Measurements from ENCODE around the gene CSNK1G3.
"Not testable (repeated sequence)": the region's sequence is repeated elsewhere in the genome, so short reads cannot be mapped to it uniquely, and the experiment has no call there.

CSNK1G3 gene

DNA sequence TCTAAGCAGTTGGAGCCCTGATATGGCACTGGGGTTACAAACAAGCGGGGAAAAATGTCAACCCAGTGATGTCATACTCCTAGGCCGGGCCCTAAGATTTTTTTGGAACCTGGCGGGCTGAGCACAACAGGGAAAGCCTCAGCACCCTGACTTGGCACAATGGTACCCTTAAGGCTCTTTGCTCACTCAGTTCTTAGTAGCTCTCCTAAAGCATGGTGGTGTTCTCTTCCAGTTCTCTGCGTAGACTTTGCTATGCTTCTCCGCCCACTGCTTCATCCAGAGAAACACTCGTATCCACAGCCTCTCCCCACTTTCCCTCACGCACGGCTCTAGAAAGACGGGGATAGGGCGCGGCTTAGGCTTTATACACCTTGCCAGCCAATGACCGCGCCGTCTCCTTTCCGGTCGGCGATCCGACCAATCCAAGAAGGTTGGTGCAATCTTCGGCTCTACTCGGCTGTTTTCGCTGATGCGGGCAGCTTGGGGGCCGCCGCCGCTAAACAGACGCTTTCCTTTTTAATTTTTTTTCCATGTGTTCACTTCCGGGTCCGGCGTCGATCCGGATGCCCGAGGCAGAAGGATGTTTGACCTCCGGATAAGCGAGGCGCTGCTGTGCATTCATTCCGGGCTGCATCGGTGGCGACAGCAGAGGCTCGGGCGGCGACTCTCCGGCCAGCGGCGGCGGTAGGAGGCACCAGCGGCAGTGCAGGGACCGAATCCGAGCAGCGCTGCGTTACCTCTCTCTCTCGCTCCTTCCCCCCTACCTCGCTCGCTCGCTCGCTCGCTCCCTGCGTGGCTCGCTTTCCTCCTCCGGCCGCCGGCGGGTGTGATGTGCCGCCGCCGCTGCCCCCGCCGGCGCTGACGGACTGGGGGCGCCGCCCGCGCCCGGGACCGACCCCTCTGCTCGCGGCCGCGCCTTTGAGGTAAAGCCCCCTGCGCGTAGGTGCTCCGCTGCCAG lies at the start of gene CSNK1G3:
Gene CSNK1G3, plus strand, starts transcription at position 530 of the 958 bp plus-strand sequence. CDS start 33,487 bp downstream, outside the sequence.
- peak; percentile 90 to 96 (median 95) for DNase-seq

DNA sequence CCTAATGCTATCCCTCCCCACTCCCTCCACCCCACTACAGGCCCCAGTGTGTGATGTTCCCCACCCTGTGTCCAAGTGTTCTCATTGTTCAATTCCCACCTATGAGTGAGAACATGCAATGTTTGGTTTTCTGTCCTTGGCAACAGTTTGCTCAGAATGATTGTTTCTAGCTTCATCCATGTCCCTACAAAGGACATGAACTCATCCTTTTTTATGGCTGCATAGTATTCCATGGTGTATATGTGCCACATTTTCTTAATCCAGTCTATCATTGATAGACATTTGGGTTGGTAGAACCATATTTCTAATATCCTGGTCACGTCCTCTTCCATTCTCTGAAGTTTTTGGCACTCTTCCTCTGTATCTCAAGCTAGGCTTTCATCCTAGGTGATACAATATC lies 45.1 kb upstream of the CSNK1G3 start:
- not testable (repeated sequence) for DNase-seq

DNA sequence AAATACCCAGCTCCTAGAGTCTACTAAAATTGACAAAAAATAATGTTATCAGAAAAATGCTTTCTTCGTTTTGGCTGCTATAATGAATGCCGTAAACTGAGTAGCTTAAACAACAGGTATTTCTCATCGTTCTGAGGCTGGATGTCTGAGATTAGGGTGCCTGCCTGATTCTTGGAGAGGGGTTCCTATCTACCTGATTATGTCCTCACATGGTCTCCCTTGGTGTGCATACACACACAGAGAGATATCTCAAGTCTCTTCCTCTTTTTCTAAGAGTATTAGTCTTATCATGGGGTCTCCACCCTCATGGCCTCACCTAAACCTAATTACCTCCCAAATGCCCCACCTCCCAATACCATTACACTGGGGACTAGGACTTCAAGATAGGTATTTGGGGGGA lies 40.6 kb upstream of the CSNK1G3 start:
- DNase-seq: no peak

DNA sequence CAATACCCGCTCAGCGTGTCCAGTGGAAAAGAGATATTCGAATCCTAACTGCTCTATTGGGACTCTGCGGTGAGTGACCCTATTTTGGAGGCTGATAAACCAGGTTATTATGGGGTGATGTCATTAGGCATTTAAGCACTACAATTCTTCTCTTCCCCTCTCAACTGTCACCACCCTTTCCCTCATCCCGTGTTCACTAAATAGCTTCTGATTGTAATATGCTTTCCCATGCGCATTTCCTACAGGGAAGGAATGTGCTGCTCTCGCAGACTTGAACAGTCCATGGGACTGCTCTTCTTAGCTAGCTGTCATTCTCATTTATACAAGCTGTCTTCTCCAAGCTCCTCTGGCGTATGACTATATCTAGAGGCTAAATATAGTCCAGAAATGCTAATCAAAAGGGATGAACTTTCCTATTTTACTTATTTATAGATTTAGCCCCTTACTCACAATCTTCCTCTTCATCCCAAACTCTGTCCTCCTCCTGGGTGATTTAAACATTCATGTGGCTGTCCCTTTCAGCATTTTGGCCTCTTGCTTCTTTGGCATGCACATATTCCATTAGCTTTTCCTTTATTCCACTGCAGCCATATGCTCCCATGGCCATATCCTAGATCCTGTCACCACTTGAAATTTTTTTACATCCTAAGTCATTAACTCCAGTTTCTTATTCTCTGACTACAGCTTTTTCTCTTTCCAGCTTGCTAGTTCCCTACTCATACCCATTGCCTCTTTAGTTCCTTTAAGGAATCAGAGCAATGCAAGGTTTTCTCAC lies 39.6 kb upstream of the CSNK1G3 start:
- no peak for DNase-seq

DNA sequence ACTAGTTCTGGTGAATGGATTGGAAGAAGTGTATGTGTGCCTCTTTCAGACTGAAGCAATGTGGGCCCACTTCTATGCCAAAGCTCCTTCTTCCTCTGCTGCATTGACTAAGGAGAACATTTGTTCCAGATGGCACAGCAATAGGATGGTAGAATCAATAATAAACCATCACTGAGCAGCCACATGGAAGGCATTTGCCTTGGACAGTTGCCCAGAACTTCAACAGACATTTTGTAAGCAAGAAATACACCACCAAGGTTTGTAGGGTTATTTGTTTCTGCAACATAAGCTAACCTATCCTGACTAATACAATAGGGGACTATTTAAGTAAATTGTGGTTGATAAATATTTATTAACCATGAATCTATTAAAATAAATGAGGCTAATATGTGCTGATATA lies 37.7 kb upstream of the CSNK1G3 start:
- no peak for DNase-seq

DNA sequence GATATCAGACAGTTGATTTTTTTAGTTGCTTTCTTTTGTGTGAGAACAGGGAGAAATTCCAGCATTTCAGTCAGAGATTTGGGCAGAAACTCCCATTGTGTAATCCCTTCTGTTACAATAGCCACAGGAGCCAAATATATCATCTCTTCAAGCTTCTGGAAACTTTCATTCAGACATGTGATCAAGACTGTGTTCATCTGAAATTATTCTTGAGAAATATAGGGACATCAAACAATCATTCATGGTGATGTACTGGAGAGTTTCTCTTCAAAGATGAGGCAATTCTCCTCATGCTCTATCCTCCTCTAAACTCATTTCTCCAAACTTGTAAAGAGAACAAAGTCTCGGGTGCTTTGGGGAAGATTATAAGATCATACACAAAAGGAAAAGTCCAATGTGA lies 35.2 kb upstream of the CSNK1G3 start:
- DNase-seq: no peak

DNA sequence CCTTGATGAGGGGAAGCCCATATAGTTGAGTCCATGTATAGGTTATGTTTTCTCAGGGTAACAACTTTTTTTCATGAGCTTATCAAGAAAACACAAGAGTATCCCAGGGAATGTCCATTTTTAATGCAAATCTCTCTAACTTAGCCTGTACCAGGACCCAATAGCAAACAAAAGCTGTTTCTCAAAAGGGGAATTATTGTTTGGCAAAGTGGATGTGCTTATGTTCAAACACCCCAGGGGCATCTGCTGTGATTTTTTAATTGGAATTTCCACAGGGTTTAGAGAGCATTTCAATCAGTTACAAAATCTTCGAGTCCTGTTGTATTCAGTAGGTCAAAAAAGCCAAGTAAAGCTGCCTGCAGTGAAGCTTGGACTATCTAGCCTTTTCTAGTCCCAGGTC lies 33.4 kb upstream of the CSNK1G3 start:
- DNase-seq: no peak

DNA sequence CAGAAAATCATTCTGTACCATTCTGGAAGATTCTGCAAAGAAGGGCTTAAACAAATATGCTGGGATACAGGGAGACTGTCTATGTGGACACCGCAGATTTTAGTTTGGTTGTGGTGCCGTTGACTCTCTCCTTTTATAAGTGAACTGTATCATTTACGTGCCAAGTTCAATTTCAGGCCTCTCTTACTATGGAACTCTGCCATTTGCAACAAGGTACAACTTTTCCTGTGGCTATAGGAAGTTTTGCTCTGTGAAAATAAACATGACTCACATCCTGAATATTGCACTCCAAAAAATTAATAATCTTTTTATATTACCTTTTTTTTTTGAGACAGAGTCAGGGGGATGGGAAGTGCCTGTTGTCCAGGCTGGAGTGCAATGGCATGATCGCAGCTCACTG lies 29.7 kb upstream of the CSNK1G3 start:
- DNase-seq: no peak

DNA sequence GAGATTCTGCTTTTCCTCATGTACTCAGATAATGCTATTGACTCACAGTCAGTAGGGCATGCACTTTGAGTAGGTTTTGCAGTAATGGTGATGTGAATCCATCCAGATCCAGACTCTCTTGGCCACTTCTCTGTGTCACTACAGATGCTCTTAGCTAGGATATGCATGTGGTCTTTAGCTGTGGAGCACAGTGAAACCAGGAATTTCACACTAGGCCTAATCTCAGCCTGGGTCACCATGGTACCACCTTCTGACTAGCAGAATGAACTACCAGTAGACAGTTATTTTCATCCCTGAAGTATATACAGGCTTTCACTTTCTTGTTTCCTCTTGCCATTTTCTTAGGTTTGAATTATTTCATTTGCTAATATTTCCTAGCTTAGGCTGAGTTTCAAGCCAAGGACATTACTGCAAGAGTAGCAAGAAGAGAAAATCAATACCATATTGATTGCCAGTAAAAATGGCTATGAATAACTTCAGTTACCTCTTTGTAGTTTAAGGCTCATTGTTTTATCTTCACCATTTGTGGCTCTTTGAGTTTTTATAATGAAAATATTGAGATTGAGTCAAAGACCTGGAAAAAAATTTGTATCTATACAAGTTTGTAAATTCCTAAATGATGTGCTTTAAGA lies 28.4 kb upstream of the CSNK1G3 start:
- DNase-seq: no peak

DNA sequence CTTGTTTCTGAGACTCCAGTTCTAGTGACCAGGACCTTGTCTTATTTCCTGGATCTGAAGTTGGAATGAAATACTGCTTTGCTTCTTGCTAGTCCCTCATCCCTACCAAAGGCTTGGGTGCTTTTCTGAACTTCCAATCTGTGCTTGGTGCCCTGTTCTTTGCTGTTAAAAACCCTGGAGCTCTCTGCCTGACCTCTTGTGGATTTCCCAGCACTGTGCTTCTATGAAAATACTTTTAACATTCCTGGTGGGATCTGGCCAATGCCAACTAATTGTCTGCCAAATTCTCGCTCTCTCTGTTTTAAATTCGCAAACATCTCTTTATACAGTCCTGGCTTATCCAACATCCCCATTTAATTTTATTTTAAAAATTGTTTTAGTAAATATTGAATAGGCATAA lies 26.7 kb upstream of the CSNK1G3 start:
- no peak for DNase-seq

DNA sequence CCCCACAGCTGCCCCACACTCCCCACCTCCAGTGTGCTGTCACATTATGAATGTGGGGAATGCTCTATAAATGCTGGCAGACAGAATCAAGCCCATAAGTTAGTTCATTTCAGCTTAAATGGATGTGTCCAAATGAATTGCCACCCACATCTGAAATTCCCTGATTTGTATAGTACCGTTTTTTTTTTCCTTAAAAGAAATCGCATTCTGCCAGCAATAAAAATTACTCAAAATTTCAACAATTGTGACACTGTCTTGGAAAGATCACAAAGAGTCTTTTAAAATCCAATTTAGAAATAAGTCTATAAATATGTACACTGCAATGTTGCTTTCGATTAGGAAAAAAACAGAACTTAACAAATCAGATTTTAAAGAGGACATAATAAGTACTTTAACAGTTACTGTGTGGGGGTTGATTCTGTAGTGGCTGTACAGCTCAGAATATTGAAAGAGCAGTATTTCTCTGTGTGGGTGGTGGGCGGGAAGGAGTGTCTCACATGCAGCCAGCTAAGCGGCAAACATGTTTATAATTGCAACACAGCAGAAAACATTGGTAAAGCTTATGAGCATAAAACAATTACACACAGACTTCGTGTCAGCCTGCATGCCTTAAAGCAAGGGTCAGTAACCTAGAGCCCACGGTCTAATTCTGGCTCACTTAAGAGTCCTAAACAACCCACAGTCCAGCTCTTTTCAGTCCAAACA lies 24.9 kb upstream of the CSNK1G3 start:
- no peak for DNase-seq

DNA sequence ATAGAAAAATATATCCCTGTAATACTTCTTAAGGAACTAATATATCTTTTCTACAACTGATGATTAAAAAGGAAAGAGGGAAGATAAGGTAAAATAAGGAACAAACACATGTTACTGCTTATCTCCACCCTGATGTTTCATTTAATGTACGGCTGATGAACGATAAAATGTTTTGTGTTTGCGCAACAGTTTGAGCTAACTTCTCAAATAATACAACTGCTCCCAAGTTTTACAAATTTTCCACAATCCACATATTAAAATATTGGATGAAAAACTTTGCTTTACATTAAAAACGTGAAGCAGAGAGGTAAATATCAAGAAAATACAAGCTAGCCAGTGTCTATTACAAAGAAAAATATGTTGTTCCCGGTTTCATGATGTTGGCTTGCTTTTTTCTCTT lies 21.0 kb upstream of the CSNK1G3 start:
- no peak for DNase-seq

DNA sequence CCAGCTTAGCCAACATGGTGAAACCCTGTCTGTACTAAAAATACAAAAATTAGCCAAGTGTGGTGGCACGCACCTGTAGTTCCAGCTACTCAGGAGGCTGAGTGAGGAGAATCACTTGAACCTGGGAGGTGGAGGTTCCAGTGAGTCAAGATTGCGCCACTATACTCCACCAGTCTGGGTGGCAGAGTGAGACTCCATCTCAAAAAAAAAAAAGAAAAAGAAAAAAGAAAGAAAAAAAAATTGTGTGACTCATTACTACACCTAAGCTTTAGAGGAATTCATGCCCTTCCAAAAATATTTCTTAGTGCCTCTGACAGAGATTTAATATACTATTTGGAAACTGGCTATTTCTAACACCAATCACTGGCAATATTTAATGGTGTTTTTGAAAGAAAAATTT lies 16.8 kb upstream of the CSNK1G3 start:
- not testable (repeated sequence) for DNase-seq

DNA sequence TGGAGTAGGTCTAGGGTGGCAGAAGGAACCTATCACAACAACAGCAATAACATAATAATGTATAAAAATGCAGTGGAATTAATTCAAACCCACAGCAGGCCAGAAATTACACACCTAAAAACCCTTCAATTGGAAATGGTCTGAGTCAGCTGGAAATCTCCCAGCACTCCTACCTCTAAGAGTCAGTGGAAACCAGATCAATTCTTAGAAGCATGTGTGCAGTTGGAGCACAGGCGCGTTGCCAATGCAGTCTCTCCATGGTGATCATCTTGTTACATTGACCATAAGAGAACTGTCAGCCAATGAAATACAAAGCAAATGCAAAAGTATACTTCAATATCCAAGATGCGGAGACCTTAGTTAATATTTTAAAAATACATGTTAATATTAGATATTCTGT lies 15.1 kb upstream of the CSNK1G3 start:
- DNase-seq: no peak

DNA sequence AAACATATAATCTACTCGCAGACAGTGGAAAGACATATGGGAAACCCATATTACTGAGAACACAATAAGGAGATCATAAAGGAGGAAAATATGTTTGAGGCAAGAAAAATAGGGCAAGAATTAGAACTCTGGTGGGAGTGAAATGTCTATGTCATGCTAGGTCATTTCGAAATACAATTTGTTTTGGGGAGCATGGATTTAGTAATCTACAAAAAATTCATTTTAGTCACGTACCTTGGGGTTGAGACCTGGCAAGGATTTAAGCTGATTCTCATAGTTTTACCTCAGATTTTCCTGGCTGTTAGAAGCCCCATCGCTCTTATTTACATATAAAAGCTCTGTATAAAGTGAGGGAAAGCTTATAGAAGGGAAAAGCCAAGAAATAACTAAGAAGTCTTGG lies 11.5 kb upstream of the CSNK1G3 start:
- no peak for DNase-seq

DNA sequence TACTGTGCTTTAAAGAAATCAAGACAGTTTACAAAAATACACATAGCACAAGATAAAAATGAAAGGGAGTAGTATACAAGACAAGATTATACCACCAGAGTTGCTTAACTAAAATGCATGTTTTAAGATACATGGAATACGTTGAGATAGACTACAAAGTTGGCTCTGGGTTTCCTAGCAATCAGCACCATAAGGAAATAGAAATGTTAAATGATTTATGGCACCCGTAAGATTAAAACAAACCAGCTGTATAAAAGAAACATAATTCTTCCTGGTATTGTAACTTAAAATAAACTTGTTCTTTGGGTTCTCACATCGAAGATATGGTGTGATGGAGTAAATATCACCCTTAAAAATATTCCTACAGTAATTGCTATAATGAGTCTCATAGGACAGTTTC lies 9.9 kb upstream of the CSNK1G3 start:
- DNase-seq: no peak

DNA sequence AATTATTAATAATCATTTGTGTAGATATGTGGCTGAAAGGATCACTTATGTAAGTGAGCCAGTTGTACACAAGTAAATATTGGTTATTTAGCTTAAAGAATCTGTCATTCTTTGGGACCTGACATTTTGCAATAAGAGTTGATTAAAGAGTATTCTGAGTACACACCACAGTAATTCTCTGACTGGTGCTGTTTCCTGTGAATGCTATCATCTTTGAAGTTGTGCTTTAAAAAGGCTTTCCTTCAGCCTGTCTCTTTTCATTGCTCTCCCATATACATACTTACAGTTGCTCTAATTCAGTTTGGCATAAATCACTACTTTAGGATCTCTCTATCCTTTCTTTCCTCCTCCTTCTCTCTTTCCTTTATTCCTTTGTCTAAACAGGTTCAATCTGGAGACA lies 8.7 kb upstream of the CSNK1G3 start:
- DNase-seq: no peak

DNA sequence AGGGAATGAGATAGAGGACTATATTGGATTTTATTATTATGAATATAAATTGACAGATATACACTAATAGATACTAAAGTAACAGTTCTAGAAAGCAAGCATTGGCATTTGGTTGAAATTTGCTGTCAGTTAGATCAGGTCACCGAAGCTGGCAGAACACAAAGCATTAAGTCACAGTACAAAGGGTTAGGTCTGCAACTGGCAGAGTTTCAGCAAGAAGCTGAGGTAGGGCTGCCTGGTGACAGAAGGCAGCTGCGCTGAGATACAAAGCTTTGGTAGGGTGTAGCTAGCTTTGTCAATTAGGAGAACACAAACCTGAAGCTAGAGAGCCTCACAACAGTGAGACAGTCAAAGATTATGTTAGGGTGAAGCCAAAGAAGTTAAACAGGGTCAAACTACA lies 6.3 kb upstream of the CSNK1G3 start:
- DNase-seq: peak in 1 of 3 experiments; percentile 6

DNA sequence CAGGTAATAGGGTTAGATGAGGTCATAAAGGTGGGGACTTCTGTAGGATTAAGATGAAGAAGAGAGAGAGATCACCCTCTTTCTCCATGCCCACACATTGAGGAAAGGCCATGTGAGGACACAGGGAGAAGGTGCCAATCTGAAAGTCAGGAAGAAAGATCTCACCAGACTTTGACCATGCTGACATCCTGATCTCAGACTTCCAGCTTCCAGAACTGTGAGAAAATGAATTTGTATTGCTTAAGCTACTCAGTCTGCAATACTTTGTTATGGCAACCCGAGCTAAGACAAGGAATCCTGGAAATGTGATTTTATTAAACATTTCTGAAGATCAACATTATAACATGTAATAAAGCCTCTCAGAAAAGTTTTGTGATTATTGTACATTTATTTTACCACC lies 3.5 kb upstream of the CSNK1G3 start:
- no peak for DNase-seq

DNA sequence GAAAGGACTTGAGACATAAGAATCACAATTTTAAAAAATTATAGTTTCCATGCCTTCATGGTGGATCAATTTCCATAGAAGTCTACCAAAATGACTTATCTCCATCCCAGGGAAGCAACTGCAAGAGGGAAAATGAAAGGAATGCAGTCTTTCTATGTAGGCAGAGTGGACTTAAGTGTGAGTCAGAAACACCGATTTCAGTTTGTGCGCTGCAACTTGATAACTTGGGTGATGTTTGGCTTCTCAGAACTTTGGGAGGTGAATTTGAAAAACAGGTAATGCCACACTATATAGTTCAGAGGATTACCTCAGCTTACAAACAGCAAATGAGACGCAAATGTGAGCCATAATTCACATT lies 708 bp upstream of the CSNK1G3 start:
- DNase-seq: no peak

DNA sequence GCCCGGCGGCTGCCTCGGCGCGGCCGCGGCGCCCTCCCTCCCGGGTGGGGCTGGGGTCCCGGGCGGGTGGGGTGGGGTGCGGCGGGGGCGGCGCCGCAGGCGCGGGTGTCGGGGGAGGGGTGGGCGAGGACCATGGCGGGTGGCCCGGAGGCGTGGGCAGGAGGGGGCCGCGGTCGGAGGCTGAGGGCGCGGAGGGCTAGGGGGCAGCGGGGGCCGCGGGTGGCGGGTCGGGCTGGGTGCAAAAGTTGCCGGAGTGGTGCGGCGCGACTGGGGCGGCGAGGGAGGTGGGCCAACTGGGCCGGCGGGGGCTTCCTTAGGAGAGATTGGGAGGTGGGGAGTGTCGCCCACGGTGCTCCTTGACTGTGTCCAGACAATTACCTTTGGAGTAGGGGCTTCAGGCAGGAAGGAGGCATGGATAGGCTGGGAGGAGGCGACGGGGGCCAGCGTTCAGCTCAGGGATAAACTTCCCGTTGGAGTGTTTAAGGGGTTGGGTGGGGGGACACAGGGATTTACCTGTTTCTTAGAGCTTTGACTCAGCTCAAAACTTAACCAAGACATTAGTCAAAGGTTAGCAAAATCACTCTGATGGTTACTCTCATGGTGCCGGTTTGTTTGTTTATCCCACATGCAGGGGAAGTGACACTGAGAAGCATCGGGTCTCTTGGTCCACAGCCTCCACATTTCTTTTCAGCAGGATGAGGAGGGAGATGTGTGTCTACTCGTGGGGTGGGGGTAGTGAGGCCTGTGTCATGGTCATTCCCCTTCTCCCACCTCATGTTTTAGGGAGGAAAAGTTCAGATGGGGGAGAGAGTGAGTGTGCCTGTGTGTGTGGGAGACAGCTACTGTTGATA lies 859 bp downstream of the CSNK1G3 start:
- DNase-seq: peak; percentile 16 to 66 (median 50)
